GM21423 (cell line): ENCODE measurements around the gene ZNF213.

Source experiments
- ATAC-seq: cut with Tn5 transposase; IDR thresholded peaks from one replicate; pipeline ENCODE4 v1.9.1; 2021; ENCODE audit warnings: mild to moderate bottlenecking, moderate library complexity; ENCODE audit not compliant: unreplicated experiment

The ZNF213 gene

DNA sequence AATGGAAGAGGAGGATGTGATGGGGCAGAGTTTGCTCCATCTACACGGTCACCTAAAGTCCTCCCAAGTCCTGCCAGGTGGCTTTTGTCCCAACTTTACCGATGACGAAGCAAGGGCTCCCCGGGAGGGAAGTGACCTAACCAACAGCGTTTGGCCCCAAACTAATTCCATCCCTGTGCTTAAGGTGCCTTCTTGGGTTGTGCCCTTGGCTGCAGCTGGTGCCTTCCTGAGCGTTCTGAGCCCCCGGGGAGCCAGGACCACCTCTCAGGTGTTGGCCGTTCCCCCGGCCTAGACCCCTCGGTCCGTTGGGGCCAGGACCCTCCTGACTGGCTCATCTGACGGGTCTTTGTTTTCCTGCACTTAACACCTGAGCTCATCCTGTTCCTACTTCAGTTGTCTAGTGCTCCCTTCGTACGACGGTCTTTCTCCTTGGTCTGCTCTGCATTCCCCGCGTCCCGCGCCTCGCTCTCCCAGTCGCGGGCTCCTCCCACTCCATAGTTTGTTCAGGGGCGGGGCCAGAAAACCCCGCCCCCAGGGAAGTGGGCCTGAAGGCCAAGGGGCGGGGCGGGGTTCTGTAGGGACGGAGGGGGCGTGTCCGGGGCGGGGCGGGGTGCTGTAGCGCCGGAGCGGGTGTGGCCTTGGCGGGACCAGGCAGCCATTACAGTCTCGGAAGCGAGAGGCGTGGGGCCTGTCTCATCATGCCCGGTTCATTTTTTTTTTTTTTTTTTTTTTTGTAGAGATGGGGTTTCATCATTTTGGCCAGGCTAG, 34.9 kb upstream of the ZNF213 start:
- ATAC-seq, result peak; percentile 61

- ATAC-seq, result no peak
Observed at GRCh38 chr16:3101018-3101840, 33.6 kb upstream of the ZNF213 start.

DNA sequence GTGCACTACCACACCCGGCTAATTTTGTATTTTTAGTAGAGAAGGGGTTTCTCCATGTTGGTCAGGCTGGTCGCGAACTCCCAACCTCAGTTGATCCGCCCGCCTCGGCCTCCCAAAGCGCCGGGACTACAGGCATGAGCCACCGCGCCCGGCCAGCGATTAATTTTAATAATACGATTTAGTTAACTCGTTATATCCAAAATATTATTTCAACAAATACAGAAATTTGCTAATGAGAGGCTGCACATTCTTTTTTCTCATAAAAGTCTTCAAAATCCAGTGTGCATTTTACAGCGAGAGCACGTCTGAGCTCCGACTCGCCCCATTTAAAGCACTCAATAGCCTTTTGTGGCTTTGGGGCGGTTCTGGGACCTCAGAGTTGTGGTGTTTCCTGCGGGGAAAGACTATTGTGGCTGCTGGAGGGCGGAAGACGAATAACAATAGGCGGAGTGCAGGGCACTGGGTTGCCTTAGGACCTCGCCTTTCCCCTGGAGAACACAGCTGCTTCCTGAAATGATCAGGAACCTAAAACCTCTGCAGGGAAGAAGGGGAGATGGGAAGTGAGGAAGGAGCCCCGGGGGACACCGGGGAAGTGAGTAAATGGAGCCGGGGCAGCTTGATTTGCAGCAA, 32.9 kb upstream of the ZNF213 start:
- ATAC-seq, result no peak

DNA sequence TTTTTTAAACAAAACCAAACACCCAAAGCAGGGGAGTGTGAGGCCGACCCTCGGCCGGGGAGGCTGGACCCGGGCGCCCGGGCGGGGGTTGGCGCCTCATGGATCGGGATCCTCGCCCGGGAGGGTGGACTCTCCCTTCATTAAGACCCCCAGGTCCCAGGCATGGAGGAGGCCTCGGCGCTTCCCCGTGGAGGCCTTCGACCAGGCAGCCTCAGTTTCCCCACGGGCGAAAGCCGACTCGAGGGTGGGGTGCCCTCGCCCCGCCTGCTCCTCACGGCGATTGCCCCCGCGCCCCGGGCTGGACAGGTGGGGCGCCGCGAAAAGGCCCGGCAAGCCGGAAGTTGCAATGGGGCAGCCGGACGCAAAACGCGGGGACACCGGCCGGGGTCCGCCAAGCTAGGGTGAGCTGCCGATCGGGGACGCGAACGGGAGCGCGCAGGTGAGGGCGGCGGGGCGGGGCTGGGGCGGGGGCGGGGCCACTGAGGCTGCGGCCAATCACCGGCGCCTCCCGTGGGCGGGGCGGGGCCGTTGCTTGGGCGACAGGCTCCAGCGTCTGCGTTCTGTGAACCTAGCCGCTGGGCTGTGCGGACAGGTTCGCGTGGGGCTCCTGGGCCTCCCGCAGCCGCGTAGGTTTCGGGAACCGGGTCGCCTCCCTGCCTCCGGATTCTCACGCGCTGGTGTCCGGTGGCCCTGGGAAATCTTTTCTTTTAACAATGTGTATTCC, 28.5 kb upstream of the ZNF213 start:
- peak; percentile 87 for ATAC-seq

- no peak for ATAC-seq
Observed at GRCh38 chr16:3112058-3112880, 22.6 kb upstream of the ZNF213 start, which contains the start of gene ZNF205. Gene ZNF205 (plus strand): TSS chr16:3112586. CDS start chr16:3113431, 845 bp downstream.

DNA sequence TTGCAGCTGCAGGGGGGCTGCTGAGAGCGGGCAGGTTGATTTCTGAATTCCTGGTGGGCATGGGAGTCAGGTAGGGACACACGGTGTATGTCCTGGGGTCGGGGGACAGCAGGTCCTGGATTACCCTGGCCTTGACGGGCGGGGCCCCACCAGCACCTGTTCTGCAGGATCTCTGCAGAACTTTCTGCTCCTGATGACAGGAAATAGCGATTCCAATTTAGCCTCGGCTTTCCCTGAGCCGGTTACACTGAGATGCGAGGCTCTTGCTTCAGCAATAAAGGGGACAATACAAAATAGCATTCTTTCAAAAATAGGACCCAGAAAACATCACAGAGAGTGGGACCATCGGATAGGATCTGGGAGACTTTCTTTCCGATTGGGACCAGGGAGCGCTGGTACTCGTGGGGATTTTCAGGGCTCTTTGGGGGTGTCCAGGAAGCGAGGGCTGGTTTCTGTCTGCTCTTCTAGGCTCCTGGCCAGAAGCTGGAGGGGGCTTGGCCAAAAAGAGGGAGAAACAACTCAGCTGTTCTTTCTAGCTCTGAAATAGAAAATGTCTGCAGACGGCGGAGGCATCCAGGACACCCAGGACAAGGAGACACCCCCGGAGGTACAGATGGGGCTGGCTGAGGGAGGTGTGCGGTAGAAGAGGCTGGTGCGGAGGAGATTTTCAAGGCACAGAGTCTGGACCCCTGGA, 21.8 kb upstream of the ZNF213 start:
- no peak for ATAC-seq

DNA sequence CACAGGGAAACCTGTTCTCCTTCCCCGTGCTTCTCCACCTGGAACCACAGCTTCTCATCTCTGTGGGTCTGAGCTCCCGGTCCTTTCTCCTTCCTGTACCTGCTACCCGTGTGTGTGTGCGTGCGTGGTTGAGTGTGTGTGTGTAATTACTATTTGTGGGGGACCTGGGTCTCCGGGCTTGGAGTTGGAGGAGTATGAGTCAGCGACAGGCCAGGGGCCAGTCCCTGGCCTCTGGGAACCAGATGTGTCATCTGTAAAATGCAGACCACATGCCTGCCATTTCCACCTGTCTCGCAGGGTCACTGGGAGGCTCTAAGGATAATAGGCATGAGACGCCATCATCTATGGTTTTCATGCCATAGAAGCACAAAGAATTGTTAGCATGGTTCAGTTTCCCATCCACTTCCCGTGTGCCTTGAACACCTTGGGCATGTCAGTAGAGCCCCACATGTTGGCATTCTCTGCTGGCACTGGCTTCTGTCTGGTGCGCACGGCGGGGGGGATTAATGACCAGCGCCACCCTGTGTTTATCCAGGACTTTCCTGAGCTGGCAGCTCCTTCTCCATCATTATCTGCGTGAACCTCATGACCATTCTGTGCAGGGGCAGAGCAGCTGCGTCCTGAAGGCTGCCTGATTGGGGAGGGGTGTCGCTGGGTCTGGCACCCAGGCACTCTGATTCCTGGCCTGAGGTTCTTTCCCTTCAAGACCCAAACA, 20.9 kb upstream of the ZNF213 start:
- ATAC-seq, result no peak

GRCh38 chr16:3115003-3115402, 19.8 kb upstream of the ZNF213 start:
- ATAC-seq, result no peak

GRCh38 chr16:3115561-3115960, 19.3 kb upstream of the ZNF213 start:
- no peak for ATAC-seq

- no peak for ATAC-seq
Observed at GRCh38 chr16:3118204-3118790, 16.5 kb upstream of the ZNF213 start.

DNA sequence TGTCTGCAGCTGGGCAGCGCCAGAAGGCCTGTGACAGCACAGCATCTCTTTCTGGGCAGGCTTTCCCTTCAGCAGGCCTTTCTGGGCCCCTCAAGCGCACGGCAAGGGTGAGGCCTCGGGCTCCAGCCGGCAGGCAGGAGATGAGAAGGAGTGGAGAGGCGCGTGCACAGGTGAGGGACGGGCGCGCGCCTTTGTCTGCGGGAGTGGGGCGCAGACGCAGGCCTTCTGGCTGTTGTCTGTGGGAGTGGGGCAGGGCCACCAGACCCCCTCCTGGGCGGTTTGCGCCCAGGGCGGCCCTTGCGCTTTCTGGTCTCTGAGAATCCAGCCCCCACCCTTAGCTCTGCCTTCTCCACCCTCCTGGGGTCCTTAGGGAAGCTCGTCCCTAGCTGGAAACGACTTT, 16.0 kb upstream of the ZNF213 start:
- no peak for ATAC-seq

DNA sequence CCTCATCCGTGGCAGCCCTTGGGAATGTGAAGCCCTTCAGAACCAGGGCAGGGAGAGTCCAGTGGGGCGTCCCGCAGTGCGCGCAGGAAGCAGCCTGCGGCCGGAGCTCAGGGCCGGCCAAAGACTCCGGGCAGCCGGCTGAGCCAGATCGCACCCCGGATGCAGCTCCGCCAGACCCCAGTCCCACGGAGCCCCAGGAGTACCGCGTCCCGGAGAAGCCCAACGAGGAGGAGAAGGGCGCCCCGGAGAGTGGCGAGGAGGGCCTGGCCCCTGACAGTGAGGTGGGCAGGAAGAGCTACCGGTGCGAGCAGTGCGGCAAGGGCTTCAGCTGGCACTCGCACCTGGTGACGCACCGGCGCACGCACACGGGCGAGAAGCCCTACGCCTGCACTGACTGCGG, 15.5 kb upstream of the ZNF213 start:
- ATAC-seq, result no peak

DNA sequence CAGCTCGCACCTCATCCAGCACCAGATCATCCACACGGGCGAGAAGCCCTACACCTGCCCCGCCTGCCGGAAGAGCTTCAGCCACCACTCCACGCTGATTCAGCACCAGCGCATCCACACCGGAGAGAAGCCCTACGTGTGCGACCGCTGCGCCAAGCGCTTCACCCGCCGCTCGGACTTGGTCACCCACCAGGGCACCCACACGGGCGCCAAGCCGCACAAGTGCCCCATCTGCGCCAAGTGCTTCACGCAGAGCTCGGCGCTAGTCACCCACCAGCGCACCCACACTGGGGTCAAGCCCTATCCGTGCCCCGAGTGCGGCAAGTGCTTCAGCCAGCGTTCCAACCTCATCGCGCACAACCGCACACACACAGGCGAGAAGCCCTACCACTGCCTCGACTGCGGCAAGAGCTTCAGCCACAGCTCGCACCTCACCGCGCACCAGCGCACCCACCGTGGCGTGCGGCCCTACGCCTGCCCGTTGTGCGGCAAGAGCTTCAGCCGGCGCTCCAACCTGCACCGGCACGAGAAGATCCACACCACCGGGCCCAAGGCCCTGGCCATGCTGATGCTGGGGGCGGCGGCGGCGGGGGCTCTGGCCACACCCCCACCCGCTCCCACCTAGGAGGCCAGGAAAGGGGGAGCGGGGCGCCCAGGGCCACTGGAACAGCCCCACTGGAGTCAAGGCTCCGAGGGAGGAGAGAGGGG, 15.0 kb upstream of the ZNF213 start:
- no peak for ATAC-seq

DNA sequence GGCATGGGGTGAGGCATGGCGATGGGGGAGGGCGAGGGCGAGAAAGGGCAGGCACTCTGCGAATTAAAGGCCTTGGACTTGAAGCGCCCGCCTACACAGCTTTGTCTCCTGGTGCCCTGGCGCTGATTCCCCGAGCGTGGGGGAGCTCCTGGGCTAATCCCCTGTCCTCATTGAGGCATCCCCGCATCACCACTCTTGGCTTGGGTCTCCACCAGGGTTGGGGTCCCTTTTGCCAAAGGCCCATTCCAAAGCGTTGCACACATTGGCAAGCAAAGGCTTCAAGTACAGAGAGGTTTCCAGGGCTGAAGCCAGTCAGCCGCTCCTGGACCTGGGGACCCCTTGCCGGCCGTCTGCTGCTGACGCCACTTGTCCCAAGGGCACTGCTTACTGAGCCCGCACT, 14.4 kb upstream of the ZNF213 start:
- ATAC-seq, result no peak

DNA sequence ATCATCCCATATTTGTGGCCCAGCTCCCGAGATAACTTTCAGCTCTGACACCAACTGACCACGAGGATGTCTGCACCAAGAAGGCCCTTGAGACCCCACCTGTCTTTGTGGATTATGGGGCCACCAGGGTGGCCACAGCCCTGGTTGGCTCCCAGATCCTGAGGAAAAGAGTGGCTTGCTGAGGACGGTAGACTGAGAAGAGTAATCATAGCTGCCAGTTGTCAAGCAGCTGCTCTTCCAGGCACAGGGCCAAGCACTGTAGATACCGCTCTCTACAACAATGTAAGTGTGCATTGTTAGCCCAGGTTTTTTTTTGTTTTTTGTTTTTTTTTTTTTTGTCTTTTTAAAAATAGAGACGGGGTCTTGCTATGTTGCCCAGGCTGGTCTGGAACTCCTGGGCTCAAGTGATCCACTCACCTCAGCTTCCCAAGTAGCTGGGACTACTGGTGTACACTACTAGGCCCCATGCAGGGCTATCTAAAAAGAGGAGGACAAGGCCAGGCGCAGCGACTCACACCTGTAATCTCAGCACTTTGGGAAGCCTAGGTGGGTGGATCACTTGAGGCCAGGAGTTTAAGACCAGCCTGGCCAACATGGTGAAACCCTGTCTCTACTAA, 12.9 kb upstream of the ZNF213 start:
- no peak for ATAC-seq

DNA sequence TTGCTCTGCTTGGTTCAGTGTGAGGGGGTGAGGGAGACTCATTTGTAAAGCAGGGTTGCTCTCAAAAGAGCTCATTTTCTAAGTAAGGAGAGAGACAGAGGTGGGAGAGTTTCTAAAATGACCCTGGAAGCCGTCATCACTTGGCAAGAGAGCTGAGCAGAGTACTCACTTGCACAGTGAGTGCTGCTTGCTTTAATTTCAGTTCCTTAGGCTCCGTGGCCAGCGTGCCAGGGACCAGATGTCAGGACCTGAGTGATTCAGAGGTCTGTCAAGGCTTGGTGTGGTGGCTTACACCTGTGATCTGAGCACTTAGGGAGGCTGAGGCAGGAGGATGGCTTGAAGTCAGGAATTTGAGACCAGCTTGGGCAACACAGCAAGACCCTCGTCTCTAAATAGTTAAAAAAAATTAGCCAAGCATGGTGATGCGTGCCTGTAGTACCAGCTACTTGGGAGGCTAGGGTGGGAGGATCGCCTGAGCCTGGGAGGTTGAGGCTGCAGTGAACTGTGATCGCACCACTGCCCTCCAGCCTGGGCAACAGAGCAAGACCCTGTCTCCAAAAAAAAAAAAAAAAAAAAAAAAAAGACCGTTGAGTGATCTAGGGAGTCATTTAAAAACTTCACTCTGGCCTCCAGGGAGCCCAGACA, 11.8 kb upstream of the ZNF213 start:
- ATAC-seq, result no peak
